SK-N-SH (cell line): ENCODE results near the gene CUX1. TPM values are rescaled to one million over a fixed set of nuclear protein-coding genes. Genes with fewer than 3 reads are reported as not detected.
"Not testable (repeated sequence)": the region's sequence is repeated elsewhere in the genome, so short reads cannot be mapped to it uniquely, and the experiment has no call there.

Experiments
- CTCF ChIA-PET: fragments of 300-600, 350-600 bp; formaldehyde crosslinking; extraction: SDS; loops from one replicate; lab custom pipeline; 2021; lab: Yijun Ruan, JAX
- POLR2A ChIA-PET: fragments of 350-600 bp; sonication (Branson Sonifier 250); formaldehyde crosslinking; extraction: SDS; loops from one replicate; lab custom pipeline; 2020; ENCODE audit warnings: antibody characterized with exemption, inconsistent platforms; lab: Yijun Ruan, JAX
- DNase-seq: peaks from one replicate; pipeline ENCODE4 v3.0.0; 2012
- H2AFZ ChIP-seq: fragments of 200-600 bp; sonication (generic); 2 replicates; pipeline ENCODE4 v1.8.1; 2016; ENCODE audit warnings: antibody characterized with exemption, mild to moderate bottlenecking, low read depth
- H3F3A ChIP-seq: fragments of 200-600 bp; sonication (generic); replicated peaks from 2 replicates; pipeline ENCODE3; 2016; ENCODE audit warnings: antibody characterized with exemption, mild to moderate bottlenecking; ENCODE audit not compliant: insufficient read depth
- H3K27ac ChIP-seq, 2 experiments: fragments of 200-500 bp in 1 of 2; fragments of 200-600 bp in 1 of 2; sonication (Bioruptor generic) in 1 of 2; sonication (generic), shearing (Covaris generic) in 1 of 2; 2 replicates each; pipeline versions ENCODE4 v1.5.1 to v1.6.1; 2014 to 2016; ENCODE audit warnings: low read depth in 2 of 2, inconsistent platforms in 1 of 2, low read length in 1 of 2, mild to moderate bottlenecking in 1 of 2, mixed read lengths in 1 of 2
- H3K27me3 ChIP-seq: fragments of 200-600 bp; sonication (generic), shearing (Covaris generic); 2 replicates; pipeline ENCODE4 v1.6.1; 2016; ENCODE audit warnings: mixed run types; ENCODE audit not compliant: insufficient read depth
- H3K36me3 ChIP-seq, 2 experiments: fragments of 200-500 bp in 1 of 2; fragments of 200-600 bp in 1 of 2; sonication (Bioruptor generic) in 1 of 2; sonication (generic) in 1 of 2; replicated peaks in 1 of 2; 2 replicates each; pipeline versions ENCODE3 to v1.5.1; 2014 to 2016; ENCODE audit warnings: low read length in 1 of 2, mild to moderate bottlenecking in 1 of 2; ENCODE audit not compliant: insufficient read depth in 2 of 2, control insufficient read depth in 1 of 2
- H3K4me1 ChIP-seq, 2 experiments: fragments of 200-500 bp in 1 of 2; fragments of 200-600 bp in 1 of 2; sonication (Bioruptor generic) in 1 of 2; sonication (generic), shearing (Covaris generic) in 1 of 2; 2 replicates each; pipeline versions ENCODE4 v1.5.1 to v1.6.1; 2014 to 2016; ENCODE audit warnings: low read depth in 1 of 2, low read length in 1 of 2, mixed run types in 1 of 2; ENCODE audit not compliant: insufficient read depth in 2 of 2, control insufficient read depth in 1 of 2
- H3K4me2 ChIP-seq: fragments of 200-600 bp; sonication (generic), shearing (Covaris generic); 2 replicates; pipeline ENCODE4 v1.6.1; 2017; ENCODE audit warnings: mixed run types
- H3K4me3 ChIP-seq, 2 experiments: fragments of 200-500 bp in 1 of 2; fragments of 200-600 bp in 1 of 2; sonication (Bioruptor generic) in 1 of 2; sonication (generic), shearing (Covaris generic) in 1 of 2; 2 replicates each; pipeline versions ENCODE4 v1.5.1 to v1.8.1; 2014 to 2016; ENCODE audit warnings: low read depth in 2 of 2, inconsistent platforms in 1 of 2, low read length in 1 of 2, mild to moderate bottlenecking in 1 of 2, mixed read lengths in 1 of 2, moderate library complexity in 1 of 2
- H3K79me2 ChIP-seq: fragments of 200-600 bp; sonication (generic); 2 replicates; pipeline ENCODE4 v1.8.1; 2017; ENCODE audit warnings: mild to moderate bottlenecking; ENCODE audit not compliant: insufficient read depth
- H3K9ac ChIP-seq: fragments of 200-600 bp; sonication (generic); 2 replicates; pipeline ENCODE4 v1.6.1; 2017; ENCODE audit warnings: mixed run types
- H3K9me2 ChIP-seq: fragments of 200-600 bp; sonication (generic); 2 replicates; pipeline ENCODE4 v1.6.1; 2017; ENCODE audit warnings: mixed run types
- H3K9me3 ChIP-seq: fragments of 200-600 bp; sonication (generic); 2 replicates; pipeline ENCODE4 v1.6.1; 2017; ENCODE audit warnings: mixed run types, mild to moderate bottlenecking, moderate library complexity
- H4K20me1 ChIP-seq: fragments of 200-600 bp; sonication (generic); 2 replicates; pipeline ENCODE4 v1.6.1; 2017; ENCODE audit warnings: mild to moderate bottlenecking, mixed run types; ENCODE audit not compliant: insufficient read depth
- WGBS: methylation state at CpG from one replicate; pipeline ENCODE4 v1.1.6; 2017; ENCODE audit warnings: low lambda C conversion rate; 5-methylcytosine and 5-hydroxymethylcytosine counted together
- polyA plus RNA-seq, 3 experiments: library from polyadenylated mRNA; depleted of rRNA; stranded (reverse); fragments of >200 nt; gene quantifications; 2 replicates each; pipeline ENCODE4 v1.2.3, GENCODE V29; 2012
- small RNA-seq, 7 experiments: library from RNA; depleted of rRNA; stranded (forward); fragments of <200 nt; gene quantifications; one replicate each; pipeline ENCODE3, GENCODE V24; 2012

CUX1 gene
- polyA plus RNA-seq, 1 of the 3 experiments (the other 2 are of a cell fraction) = 68.6 TPM

- H3K9me3 ChIP-seq, H3K4me1 ChIP-seq, DNase-seq, H4K20me1 ChIP-seq, H3K4me2 ChIP-seq, POLR2A ChIA-PET, H3K9ac ChIP-seq, H3K27ac ChIP-seq, H3K79me2 ChIP-seq, H3K9me2 ChIP-seq, H3K36me3 ChIP-seq, H2AFZ ChIP-seq, H3K4me3 ChIP-seq, H3F3A ChIP-seq, H3K27me3 ChIP-seq: not testable (repeated sequence)
- CTCF ChIA-PET = interaction anchor here (0.6 to 1.6 kb wide), 2 partner anchors 13 to 44 kb away, joined by 3 read pairs; partner anchors contain the start of gene SH2B2
- WGBS = 66% methylated on average over 8 of the region's 8 CpGs
Observed at GRCh38 chr7:102330666-102331460, 513.4 kb downstream of the CUX1 start.

Small RNAs within 50 kb of the gene (small RNA-seq; reads per million reads assigned to genes)
- gene AC005086.2 (0 reads per million in 7 experiments), gene AC005086.3 (0 reads per million in 7 experiments), gene AC005086.4 (0 reads per million in 7 experiments), gene AC005088.1 (0 reads per million in 7 experiments), gene MIR4285 (0 to 2.3 (median 0) reads per million in 7 experiments), gene RF00554 (0 reads per million in 7 experiments)

Other genes with a start within 250 kb of the CUX1 start
- gene MYL10, start 188.3 kb upstream of the CUX1 start, polyA plus RNA-seq (2012; rRNA removed) = not detected in 2 replicates